NB4 (cell line): Measurements from ENCODE around the gene SPATS2.

Experiments used
- DNase-seq: peaks from one replicate; pipeline ENCODE4 v3.0.0; 2010; ENCODE audit warnings: low read depth
- H3K4me3 ChIP-seq: one replicate; pipeline ENCODE4 v1.5.1; 2011; ENCODE audit warnings: mild to moderate bottlenecking, low read depth, low read length, moderate library complexity
- CTCF ChIP-seq: IDR thresholded peaks from one replicate; pipeline ENCODE4 v1.5.1; 2012; ENCODE audit warnings: low read depth, low read length
- MAX ChIP-seq: IDR thresholded peaks from 2 replicates; pipeline ENCODE4 v1.6.1; 2011; ENCODE audit warnings: low read depth, low read length
- MYC ChIP-seq: IDR thresholded peaks from 2 replicates; pipeline ENCODE4 v1.6.1; 2011; ENCODE audit warnings: low read depth, low read length
- POLR2A ChIP-seq: IDR thresholded peaks from 2 replicates; pipeline ENCODE4 v1.6.1; 2011; ENCODE audit warnings: mild to moderate bottlenecking; ENCODE audit not compliant: insufficient read length; ENCODE audit errors: extremely low read depth

The SPATS2 gene

GRCh38 chr12:49487605-49488004, 120.3 kb downstream of the SPATS2 start:
- H3K4me3 ChIP-seq: no peak overlapping the region
- DNase-seq: no peak
- no peak for TF ChIP-seq MYC
- TF ChIP-seq CTCF: no peak
- TF ChIP-seq POLR2A: no peak
- TF ChIP-seq MAX: no peak

GRCh38 chr12:49489154-49489553, 121.9 kb downstream of the SPATS2 start:
- no peak for DNase-seq
- no peak overlapping the region for H3K4me3 ChIP-seq
- TF ChIP-seq CTCF (no peak), MYC (no peak), MAX (no peak), POLR2A (no peak)

- H3K4me3 ChIP-seq: no peak overlapping the region
- no peak for TF ChIP-seq CTCF
- TF ChIP-seq MYC: no peak
- no peak for TF ChIP-seq MAX
- DNase-seq: no peak
Observed at GRCh38 chr12:49489720-49490119, 122.5 kb downstream of the SPATS2 start.

GRCh38 chr12:49491823-49492222, 124.6 kb downstream of the SPATS2 start:
- DNase-seq: no peak
- H3K4me3 ChIP-seq: no peak overlapping the region
- no peak for TF ChIP-seq CTCF
- TF ChIP-seq MAX: no peak
- no peak for TF ChIP-seq MYC
- TF ChIP-seq POLR2A: no peak

GRCh38 chr12:49493900-49494299, 126.6 kb downstream of the SPATS2 start:
- DNase-seq: no peak
- no peak overlapping the region for H3K4me3 ChIP-seq
- TF ChIP-seq CTCF (no peak), MYC (no peak), POLR2A (no peak), MAX (no peak)
